ENCODE measurements around the gene IFT57. TPM values are rescaled to one million over a fixed set of nuclear protein-coding genes. Genes with fewer than 3 reads are reported as not detected.

The IFT57 gene
- total RNA-seq, 1 experiment from 2014 or later, result 38.9 TPM

GRCh38 chr3:108190346-108190745 is 31.9 kb downstream of the IFT57 start:
- intact Hi-C loops (cut with micrococcal nuclease), result no loop called here
- H3K36me3 Mint-ChIP-seq (ENCODE audit: insufficient read depth, unreplicated experiment), result peaks cover 32% of the 10 kb centered on the region
- POLR2A ChIA-PET, result no interaction called here
- TF ChIP-seq CTCF (IDR thresholded peaks at IDR 0.05; ENCODE audit: unreplicated experiment), result no peak
- no TSS peak for BruUV-seq (replicated peaks)
- no peak for DNase-seq (ENCODE audit: unreplicated experiment)
- no peaks in the 10 kb centered on the region for H3K4me1 Mint-ChIP-seq (ENCODE audit: insufficient read depth, unreplicated experiment)
- H3K4me3 Mint-ChIP-seq (ENCODE audit: unreplicated experiment), result no peak overlapping the region
- CTCF ChIA-PET, result no interaction called here
- no peak overlapping the region for H3K27ac Mint-ChIP-seq (ENCODE audit: low read depth, unreplicated experiment)
- no peaks in the 10 kb centered on the region for H3K27me3 Mint-ChIP-seq (ENCODE audit: insufficient read depth, unreplicated experiment)
- peaks cover 8% of the 10 kb centered on the region for H3K9me3 Mint-ChIP-seq (ENCODE audit: unreplicated experiment)

- intact Hi-C loops (cut with micrococcal nuclease), result no loop called here
These were observed 32.8 kb downstream of the IFT57 start for GRCh38 chr3:108189440-108189839.

GRCh38 chr3:108185536-108185935 is 36.7 kb downstream of the IFT57 start:
- no peak for TF ChIP-seq CTCF (IDR thresholded peaks at IDR 0.05; ENCODE audit: unreplicated experiment)
- Mint-ChIP-seq H3K27ac (ENCODE audit: low read depth, unreplicated experiment) (no peak overlapping the region), H3K27me3 (ENCODE audit: insufficient read depth, unreplicated experiment) (no peaks in the 10 kb centered on the region), H3K36me3 (ENCODE audit: insufficient read depth, unreplicated experiment) (peaks cover 31% of the 10 kb centered on the region), H3K4me1 (ENCODE audit: insufficient read depth, unreplicated experiment) (no peaks in the 10 kb centered on the region), H3K4me3 (ENCODE audit: unreplicated experiment) (no peak overlapping the region), H3K9me3 (ENCODE audit: unreplicated experiment) (no peaks in the 10 kb centered on the region)
- CTCF ChIA-PET, result interaction anchor here (0.6 to 1.5 kb wide), 2 partner anchors 114 to 304 kb away, joined by 3 to 8 read pairs; no protein-coding TSS in a partner anchor
- no TSS peak for BruUV-seq (replicated peaks)
- intact Hi-C loops (cut with micrococcal nuclease), result no loop called here
- no peak for DNase-seq (ENCODE audit: unreplicated experiment)
- POLR2A ChIA-PET, result no interaction called here

More at GRCh38 chr3:108189440-108189839, 32.8 kb downstream of the IFT57 start:
- POLR2A ChIA-PET, result interaction anchor here (0.6 kb wide), 1 partner anchor 137 kb away, joined by 3 read pairs; no protein-coding TSS in a partner anchor
- DNase-seq (ENCODE audit: unreplicated experiment), result no peak
- H3K36me3 Mint-ChIP-seq (ENCODE audit: insufficient read depth, unreplicated experiment), result peaks cover 40% of the 10 kb centered on the region
- CTCF ChIA-PET, result interaction anchor here (0.5 to 0.8 kb wide), 3 partner anchors 179 to 479 kb away, joined by 3 read pairs; no protein-coding TSS in a partner anchor
- no peak overlapping the region for H3K4me3 Mint-ChIP-seq (ENCODE audit: unreplicated experiment)
- no peak for TF ChIP-seq CTCF (IDR thresholded peaks at IDR 0.05; ENCODE audit: unreplicated experiment)
- H3K27me3 Mint-ChIP-seq (ENCODE audit: insufficient read depth, unreplicated experiment), result no peaks in the 10 kb centered on the region
- no peaks in the 10 kb centered on the region for H3K4me1 Mint-ChIP-seq (ENCODE audit: insufficient read depth, unreplicated experiment)
- H3K27ac Mint-ChIP-seq (ENCODE audit: low read depth, unreplicated experiment), result no peak overlapping the region
- no TSS peak for BruUV-seq (replicated peaks)
- H3K9me3 Mint-ChIP-seq (ENCODE audit: unreplicated experiment), result no peaks in the 10 kb centered on the region

GRCh38 chr3:108184824-108185223 is 37.4 kb downstream of the IFT57 start:
- Mint-ChIP-seq H3K27me3 (ENCODE audit: insufficient read depth, unreplicated experiment) (no peaks in the 10 kb centered on the region), H3K9me3 (ENCODE audit: unreplicated experiment) (no peaks in the 10 kb centered on the region), H3K4me3 (ENCODE audit: unreplicated experiment) (no peak overlapping the region), H3K27ac (ENCODE audit: low read depth, unreplicated experiment) (no peak overlapping the region), H3K36me3 (ENCODE audit: insufficient read depth, unreplicated experiment) (peaks cover 24% of the 10 kb centered on the region), H3K4me1 (ENCODE audit: insufficient read depth, unreplicated experiment) (peaks cover 6% of the 10 kb centered on the region)
- POLR2A ChIA-PET, result no interaction called here
- no TSS peak for BruUV-seq (replicated peaks)
- no peak for TF ChIP-seq CTCF (IDR thresholded peaks at IDR 0.05; ENCODE audit: unreplicated experiment)
- CTCF ChIA-PET, result interaction anchor here (1.0 kb wide), 1 partner anchor 198 kb away, joined by 4 read pairs; no protein-coding TSS in a partner anchor
- intact Hi-C loops (cut with micrococcal nuclease), result no loop called here
- DNase-seq (ENCODE audit: unreplicated experiment), result no peak
